ENCODE results near the gene DNTT.

GRCh38 chr10:96357038-96357620 is 52.9 kb downstream of the DNTT start:
- no peak for TF ChIP-seq POLR2A (IDR thresholded peaks at IDR 0.05; ENCODE audit: low read depth, low read length)
- TF ChIP-seq POLR2AphosphoS5 (IDR thresholded peaks at IDR 0.05; ENCODE audit: low read depth, low read length) = no peak
- TF ChIP-seq SPI1 (IDR thresholded peaks at IDR 0.05; ENCODE audit: low read depth, low read length) = no peak
- TF ChIP-seq TAF1 (IDR thresholded peaks at IDR 0.05; ENCODE audit: low read depth, low read length) = no peak
- TF ChIP-seq PAX5 (IDR thresholded peaks at IDR 0.05; ENCODE audit: insufficient read depth, low read length, severe bottlenecking) = no peak
